Measurements from ENCODE around the gene NRIP3. TPM values are rescaled to one million over a fixed set of nuclear protein-coding genes. Genes with fewer than 3 reads are reported as not detected.

NRIP3 gene
- polyA plus RNA-seq, 1 donor (not counting 4 experiments of a cell fraction or from before 2014, with no cell fraction given): 1.00 TPM

GRCh38 chr11:8932564-8933180, 71.1 kb downstream of the NRIP3 start, which contains the start of gene C11orf16:
C11orf16 (minus strand) TSS chr11:8932947; CDS start chr11:8932308, 639 bp downstream.
- FAIRE-seq (no peak), DNase-seq (ENCODE audit: low read depth, low spot score) (no peak)
- Histone ChIP-seq H3K27ac (ENCODE audit: control insufficient read depth, insufficient read depth, low read length) (no peak within 1 kb of the TSS), H3K9me1 (ENCODE audit: control insufficient read depth, extremely low read depth, insufficient read depth, low read length) (no peaks in the 10 kb centered on the region), H3K4me2 (ENCODE audit: control insufficient read depth, extremely low read depth, insufficient read depth, low read depth, low read length) (no peak within 1 kb of the TSS), H3K4me3 (ENCODE audit: control insufficient read depth in 2 of 3, extremely low read depth in 1 of 3, insufficient read depth in 2 of 3, low read depth in 1 of 3, low read length in 3 of 3) (no peak within 1 kb of the TSS), H3K4me1 (ENCODE audit: control insufficient read depth, extremely low read depth, insufficient read depth, low read length) (peaks cover 23% of the 10 kb centered on the region), H3K9ac (ENCODE audit: control insufficient read depth, extremely low read depth, insufficient read depth, low read length) (no peak within 1 kb of the TSS), H4K20me1 (ENCODE audit: control insufficient read depth, extremely low read depth, insufficient read depth, low read length) (no peaks in the 10 kb centered on the region), H2AFZ (ENCODE audit: control insufficient read depth, low read length) (no peak within 1 kb of the TSS), H3K36me3 (ENCODE audit: control insufficient read depth in 2 of 2, extremely low read depth in 1 of 2, insufficient read depth in 2 of 2, low read length in 2 of 2) (no peaks in the 10 kb centered on the region), H3K9me3 (ENCODE audit: control insufficient read depth, low read depth, low read length) (no peaks in the 10 kb centered on the region), H3K79me2 (ENCODE audit: control insufficient read depth, insufficient read depth, low read length) (no peaks in the 10 kb centered on the region), H3K27me3 (ENCODE audit: control insufficient read depth, extremely low read depth, insufficient read depth, low read length) (no peaks in the 10 kb centered on the region)
- dilution Hi-C loops (cut with MboI; ENCODE audit: extremely low pct_ligation_motif_present, low sequenced_read_pairs): no loop called here
- TF ChIP-seq EZH2 (IDR thresholded peaks at IDR 0.05; ENCODE audit: low read length) (no peak), CTCF (optimal IDR thresholded peaks at IDR 0.05 in 1 of 3, IDR thresholded peaks at IDR 0.05 in 1 of 3, conservative IDR thresholded peaks at IDR 0.05 in 1 of 3; ENCODE audit: extremely low read depth in 1 of 3, insufficient read depth in 2 of 3, low read length in 3 of 3) (no peak)

Small RNAs within 50 kb of the gene (small RNA-seq; reads per million reads assigned to genes)
- gene RF00019 (ENCODE audit: insufficient read length in 3 of 3, low read depth in 3 of 3, low replicate concordance in 1 of 3): 0 reads per million in 3 experiments

Other genes with a start within 250 kb of the NRIP3 start
- 33.2 to 46.4 TPM (median 37.0 TPM) in 3 replicates for gene AKIP1, start 92.8 kb downstream of the NRIP3 start, polyA plus RNA-seq
- gene C11orf16, start 71.1 kb downstream of the NRIP3 start, polyA plus RNA-seq: not detected in 3 replicates
- not detected in 3 replicates for gene ASCL3, start 61.0 kb downstream of the NRIP3 start, polyA plus RNA-seq
- 41.4 to 60.8 TPM (median 47.9 TPM) in 3 replicates for gene TMEM9B, start 39.6 kb downstream of the NRIP3 start, polyA plus RNA-seq
- gene SCUBE2, start 87.6 kb upstream of the NRIP3 start, polyA plus RNA-seq: 0.70 to 2.3 TPM (median 1.5 TPM) in 3 replicates